SK-N-SH (cell line): ENCODE measurements around the gene SEC61A1.

Experiments
- CHD2 ChIP-seq: fragments of 150-350 bp; IDR thresholded peaks from 2 replicates; pipeline ENCODE4 v1.6.1; 2018; ENCODE audit warnings: low read length; ENCODE audit not compliant: partially characterized antibody
- EP300 ChIP-seq, 2 experiments: IDR thresholded peaks; 2 replicates each; pipeline versions ENCODE4 v1.4.0 to v1.6.1; 2012; ENCODE audit warnings: borderline replicate concordance in 1 of 2, low read depth in 1 of 2, low read length in 1 of 2
- EZH2phosphoT487 ChIP-seq: fragments of 200-600 bp; sonication (generic); IDR thresholded peaks from 2 replicates; pipeline ENCODE4 v1.6.1; 2017; ENCODE audit warnings: low read depth, mixed run types, mild to moderate bottlenecking, antibody characterized with exemption, moderate library complexity, borderline replicate concordance
- NRF1 ChIP-seq: IDR thresholded peaks from 2 replicates; pipeline ENCODE4 v1.6.1; 2012; ENCODE audit warnings: low read depth, mild to moderate bottlenecking, low read length
- POLR2AphosphoS5 ChIP-seq: IDR thresholded peaks from 2 replicates; pipeline ENCODE4 v1.6.1; 2012; ENCODE audit warnings: low read depth, low read length
- RAD21 ChIP-seq: IDR thresholded peaks from 2 replicates; pipeline ENCODE4 v1.6.1; 2012; ENCODE audit warnings: mild to moderate bottlenecking, low read length
- REST ChIP-seq: IDR thresholded peaks from 2 replicates; pipeline ENCODE4 v1.6.1; 2012; ENCODE audit warnings: mild to moderate bottlenecking, low read depth, low read length, moderate library complexity
- SMC3 ChIP-seq: IDR thresholded peaks from 2 replicates; pipeline ENCODE4 v1.6.1; 2012; ENCODE audit warnings: low read depth, low read length, improper control_type of control experiment
- TCF12 ChIP-seq: IDR thresholded peaks from 2 replicates; pipeline ENCODE4 v1.4.0; 2012
- TF ChIP-seq, protein P1 (sequence below): fragments of 200-600 bp; sonication (generic); IDR thresholded peaks from 2 replicates; pipeline ENCODE4 v1.6.1; 2017; ENCODE audit warnings: antibody characterized with exemption, mild to moderate bottlenecking, moderate library complexity

GRCh38 chr3:128098234-128098633, 46.0 kb downstream of the SEC61A1 start:
- TF ChIP-seq POLR2AphosphoS5, result no peak
- no peak for TF ChIP-seq RAD21
- TF ChIP-seq, protein P1, sequence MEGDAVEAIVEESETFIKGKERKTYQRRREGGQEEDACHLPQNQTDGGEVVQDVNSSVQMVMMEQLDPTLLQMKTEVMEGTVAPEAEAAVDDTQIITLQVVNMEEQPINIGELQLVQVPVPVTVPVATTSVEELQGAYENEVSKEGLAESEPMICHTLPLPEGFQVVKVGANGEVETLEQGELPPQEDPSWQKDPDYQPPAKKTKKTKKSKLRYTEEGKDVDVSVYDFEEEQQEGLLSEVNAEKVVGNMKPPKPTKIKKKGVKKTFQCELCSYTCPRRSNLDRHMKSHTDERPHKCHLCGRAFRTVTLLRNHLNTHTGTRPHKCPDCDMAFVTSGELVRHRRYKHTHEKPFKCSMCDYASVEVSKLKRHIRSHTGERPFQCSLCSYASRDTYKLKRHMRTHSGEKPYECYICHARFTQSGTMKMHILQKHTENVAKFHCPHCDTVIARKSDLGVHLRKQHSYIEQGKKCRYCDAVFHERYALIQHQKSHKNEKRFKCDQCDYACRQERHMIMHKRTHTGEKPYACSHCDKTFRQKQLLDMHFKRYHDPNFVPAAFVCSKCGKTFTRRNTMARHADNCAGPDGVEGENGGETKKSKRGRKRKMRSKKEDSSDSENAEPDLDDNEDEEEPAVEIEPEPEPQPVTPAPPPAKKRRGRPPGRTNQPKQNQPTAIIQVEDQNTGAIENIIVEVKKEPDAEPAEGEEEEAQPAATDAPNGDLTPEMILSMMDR, result no peak
- TF ChIP-seq EP300 (IDR thresholded peaks at IDR 0.05; ENCODE audit: borderline replicate concordance in 1 of 2, low read depth in 1 of 2, low read length in 1 of 2), result no peak
- TF ChIP-seq NRF1, result no peak
- TF ChIP-seq REST, result no peak
- no peak for TF ChIP-seq CHD2
- no peak for TF ChIP-seq SMC3
- TF ChIP-seq EZH2phosphoT487, result no peak
- TF ChIP-seq TCF12, result no peak
